ENCODE results near the gene MEF2D.

DNA sequence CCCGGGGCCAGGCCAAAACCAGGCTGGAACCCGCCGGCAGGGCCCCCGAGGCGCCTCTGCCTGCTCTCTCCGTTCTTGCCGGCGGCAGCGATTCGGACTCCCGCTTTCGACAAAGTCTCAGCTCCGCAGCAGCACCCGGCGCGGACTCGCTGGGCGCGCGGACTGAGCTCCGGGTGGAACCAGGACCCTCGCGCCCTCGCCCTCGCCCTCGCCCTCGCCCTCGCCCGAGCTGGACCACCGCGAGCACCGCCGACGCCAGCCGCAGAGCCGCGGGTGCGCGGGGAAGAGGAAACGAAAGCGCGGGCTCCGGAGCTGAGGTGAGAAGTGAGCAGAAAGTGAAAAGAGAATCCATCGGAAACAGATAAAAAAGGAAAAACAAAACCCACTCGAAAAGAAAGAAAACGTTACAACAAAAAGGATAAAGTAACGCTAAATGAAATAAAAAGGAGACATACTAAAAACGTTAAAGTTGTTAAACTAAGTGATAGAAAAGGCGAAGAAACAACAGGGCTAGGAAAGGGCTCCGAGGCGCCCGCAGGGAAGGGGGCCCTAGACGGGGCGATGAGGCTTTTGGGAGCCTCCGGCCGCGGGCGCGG lies 64.9 kb downstream of the MEF2D start:
- no peak for TF ChIP-seq ZNF274 (IDR thresholded peaks at IDR 0.05; ENCODE audit: low read depth, low read length)
- peak; percentile 6 for TF ChIP-seq SUZ12 (IDR thresholded peaks at IDR 0.05; ENCODE audit: extremely low read depth, insufficient read depth, insufficient read length)

All from NT2/D1 (cell line).